Activated CD8-positive, alpha-beta memory T cell treated with anti-CD3 and anti-CD28 coated beads, Interleukin-2, amount 50 U/mL, for 1 hour (primary cell): ENCODE results near the gene LIN37.
"Not testable (repeated sequence)": the region's sequence is repeated elsewhere in the genome, so short reads cannot be mapped to it uniquely, and the experiment has no call there.

Experiments used
- DNase-seq: peaks from one replicate; pipeline ENCODE4 v3.0.0-alpha.2; 2020; ENCODE audit errors: extremely low read depth

The LIN37 gene

GRCh38 chr19:35789978-35790944, 41.9 kb downstream of the LIN37 start:
- no peak for DNase-seq

GRCh38 chr19:35790981-35791813, 42.8 kb downstream of the LIN37 start:
- no peak for DNase-seq

- DNase-seq, result no peak
These were observed 43.5 kb downstream of the LIN37 start for GRCh38 chr19:35791814-35792279.

- no peak for DNase-seq
These were observed 43.9 kb downstream of the LIN37 start for GRCh38 chr19:35792312-35792711.

GRCh38 chr19:35792888-35793287, 44.5 kb downstream of the LIN37 start:
- DNase-seq, result no peak

- DNase-seq, result no peak
These were observed 45.2 kb downstream of the LIN37 start for GRCh38 chr19:35793381-35794165.

- DNase-seq, result not testable (repeated sequence)
These were observed 47.2 kb downstream of the LIN37 start for GRCh38 chr19:35795564-35795963.

GRCh38 chr19:35796645-35797542, 48.5 kb downstream of the LIN37 start:
- no peak for DNase-seq

- DNase-seq, result no peak
These were observed 49.3 kb downstream of the LIN37 start for GRCh38 chr19:35797663-35798062.

GRCh38 chr19:35801828-35802227, 53.5 kb downstream of the LIN37 start:
- DNase-seq, result no peak
